Esophagus mucosa (tissue), 1 donor: ENCODE data around the gene ZNF629. TPM values are rescaled to one million over a fixed set of nuclear protein-coding genes. Genes with fewer than 3 reads are reported as not detected.

Source experiments
- ATAC-seq: fragments of 200-7000 bp; cut with Tn5 transposase; one replicate; pipeline ENCODE4 v1.9.1; 2020
- total RNA-seq: library from RNA; stranded (reverse); gene quantifications from one replicate; pipeline ENCODE4 v1.2.4, GENCODE V29; 2023
- donor health status: DM: yes; HTN: yes; CAD: no.

Gene ZNF629
- total RNA-seq, 1 donor from 2014 or later, result 4.7 TPM

DNA sequence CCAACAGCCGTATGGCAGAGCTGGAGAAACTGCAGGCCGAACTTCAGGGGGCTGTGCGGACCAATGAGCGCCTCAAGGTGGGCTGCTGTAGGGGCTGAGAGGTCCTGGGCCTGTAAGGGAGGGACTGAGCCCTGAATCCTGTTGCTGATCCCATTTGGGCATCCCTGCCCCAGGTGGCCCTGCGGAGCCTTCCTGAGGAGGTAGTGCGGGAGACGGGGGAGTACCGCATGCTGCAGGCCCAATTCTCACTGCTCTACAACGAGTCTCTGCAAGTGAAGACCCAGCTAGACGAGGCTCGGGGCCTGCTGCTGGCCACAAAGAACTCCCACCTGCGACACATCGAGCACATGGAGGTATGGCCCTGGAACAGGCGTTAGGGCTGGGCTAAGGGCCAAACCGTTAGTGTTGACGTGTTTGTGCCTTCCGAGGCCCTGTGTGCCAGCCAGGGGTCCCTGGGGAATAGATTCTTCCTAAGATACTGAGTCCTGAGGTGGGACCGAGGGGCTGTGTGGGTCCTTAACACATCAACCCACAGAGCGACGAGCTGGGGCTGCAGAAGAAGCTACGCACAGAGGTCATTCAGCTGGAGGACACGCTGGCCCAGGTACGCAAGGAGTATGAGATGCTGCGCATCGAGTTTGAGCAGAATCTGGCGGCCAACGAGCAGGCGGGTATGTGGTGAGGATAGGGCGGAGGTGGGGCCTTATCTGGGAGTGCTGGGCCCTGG lies 20.6 kb downstream of the ZNF629 start:
- ATAC-seq, result no peak

DNA sequence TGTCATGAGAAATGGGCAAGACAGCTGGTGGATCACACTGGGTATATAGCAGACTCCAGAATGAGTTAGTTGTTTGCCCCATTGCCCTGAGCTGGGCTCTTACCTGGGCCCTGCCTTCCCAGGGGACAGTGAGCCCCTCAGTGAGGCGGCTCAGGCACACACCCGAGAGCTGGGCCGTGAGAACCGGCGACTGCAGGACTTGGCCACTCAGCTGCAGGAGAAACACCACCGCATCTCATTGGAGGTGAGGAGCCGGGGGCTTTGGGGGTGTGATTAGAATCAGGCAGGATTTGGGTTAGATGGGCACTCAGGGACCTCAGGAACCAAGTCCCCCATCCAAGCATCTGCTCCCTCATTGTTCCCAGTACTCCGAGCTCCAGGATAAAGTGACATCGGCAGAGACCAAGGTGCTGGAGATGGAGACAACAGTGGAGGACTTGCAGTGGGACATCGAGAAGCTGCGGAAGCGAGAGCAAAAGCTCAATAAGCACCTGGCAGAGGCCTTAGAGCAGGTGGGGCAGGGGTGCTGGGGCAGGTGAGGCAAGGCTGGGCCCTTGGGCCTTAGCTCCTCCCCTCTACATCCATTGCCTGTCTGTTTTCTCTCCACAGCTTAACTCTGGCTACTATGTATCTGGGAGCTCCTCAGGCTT lies 22.1 kb downstream of the ZNF629 start:
- ATAC-seq, result no peak

DNA sequence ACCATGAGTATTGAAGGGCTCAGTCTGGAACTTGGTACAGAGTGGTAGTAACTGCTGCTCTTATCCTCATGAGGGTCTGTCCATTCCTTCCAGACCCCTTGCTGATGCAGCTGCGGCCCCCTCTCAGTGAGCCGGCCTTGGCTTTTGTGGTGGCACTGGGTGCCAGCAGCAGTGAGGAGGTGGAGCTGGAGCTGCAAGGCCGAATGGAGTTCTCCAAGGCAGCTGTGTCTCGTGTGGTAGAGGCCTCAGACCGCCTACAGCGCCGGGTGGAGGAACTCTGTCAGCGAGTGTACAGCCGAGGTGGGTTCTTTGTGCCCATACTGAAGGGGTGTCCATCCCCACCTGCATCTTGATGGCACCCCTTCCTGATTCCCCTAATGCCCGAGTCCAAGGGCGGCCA lies 22.9 kb downstream of the ZNF629 start:
- ATAC-seq, result no peak

DNA sequence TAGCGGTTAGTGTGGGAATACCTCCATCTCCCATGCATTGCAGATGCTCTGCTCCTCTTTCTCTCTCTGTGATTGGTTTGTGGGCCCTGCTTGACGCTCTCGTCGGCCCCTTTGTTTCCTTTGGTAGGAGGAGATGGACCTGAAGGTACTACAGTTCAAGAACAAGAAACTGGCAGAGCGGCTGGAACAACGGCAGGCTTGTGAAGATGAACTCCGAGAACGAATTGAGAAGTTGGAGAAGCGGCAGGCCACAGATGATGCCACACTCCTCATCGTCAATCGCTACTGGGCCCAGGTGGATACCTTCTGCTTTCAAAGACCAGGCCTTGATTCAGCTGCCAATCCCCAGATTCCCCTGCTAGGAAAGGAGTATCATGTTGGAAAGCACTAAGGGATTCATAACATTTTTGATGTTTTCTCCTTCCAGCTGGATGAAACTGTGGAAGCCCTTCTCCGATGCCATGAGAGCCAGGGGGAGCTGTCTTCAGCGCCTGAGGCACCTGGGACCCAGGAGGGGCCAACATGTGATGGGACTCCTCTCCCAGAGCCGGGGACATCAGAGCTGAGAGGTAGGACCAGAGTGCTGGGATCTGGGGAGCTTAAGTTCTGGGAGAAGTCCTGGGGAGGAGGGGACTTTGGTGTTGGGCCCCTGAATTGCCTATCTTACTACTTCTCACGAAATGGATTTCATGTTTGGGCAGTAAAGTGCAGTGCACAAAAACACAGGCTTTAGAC lies 23.8 kb downstream of the ZNF629 start:
- no peak for ATAC-seq

DNA sequence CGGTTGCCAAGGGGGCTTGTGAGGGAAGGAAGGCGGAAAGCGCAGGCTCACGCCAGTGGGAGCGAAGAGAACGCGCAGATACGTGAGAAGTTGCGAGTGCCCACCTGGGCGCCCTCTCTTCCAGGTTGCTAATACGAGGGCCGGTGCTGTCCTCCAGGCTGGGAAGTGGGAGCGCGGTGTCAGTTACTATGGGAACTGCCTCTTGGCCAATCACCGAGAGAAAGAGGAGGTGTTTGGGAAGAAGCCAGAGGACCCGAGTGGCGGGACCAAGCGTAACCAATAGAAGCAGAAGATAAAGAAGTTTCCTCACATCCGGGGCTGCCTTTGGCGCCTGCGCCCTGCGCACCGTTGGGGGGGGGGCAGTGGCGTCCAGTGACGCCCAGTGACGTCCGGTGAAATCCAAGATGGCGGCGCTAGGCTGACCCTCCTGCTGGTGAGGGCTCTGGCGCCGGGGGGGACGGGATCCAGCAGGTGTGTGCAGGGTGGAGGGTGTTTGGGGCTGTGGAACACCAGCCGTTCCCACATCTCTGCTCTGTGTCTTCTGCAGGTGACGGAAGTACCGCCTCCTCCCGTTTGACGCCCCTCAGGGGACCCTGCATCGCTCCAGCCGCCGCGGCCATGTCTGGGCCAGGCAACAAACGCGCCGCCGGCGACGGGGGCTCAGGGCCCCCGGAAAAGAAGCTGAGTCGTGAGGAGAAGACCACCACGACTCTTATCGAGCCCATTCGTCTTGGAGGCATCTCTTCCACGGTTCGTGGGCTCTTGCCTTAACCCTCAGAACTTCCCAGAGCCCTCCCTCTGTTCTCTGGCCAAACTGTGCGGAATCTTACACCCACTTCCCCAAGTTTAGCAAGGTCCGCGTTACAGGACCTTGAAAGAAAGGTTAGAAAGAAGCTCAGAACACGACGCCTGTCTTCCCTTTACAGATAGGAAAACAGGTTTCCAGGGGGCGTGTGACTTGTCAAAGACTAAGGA lies 24.8 kb downstream of the ZNF629 start, which contains the start of the genes CFAP119 and RNF40:
CFAP119 (minus strand) TSS at position 135 of the 975 bp plus-strand sequence. CDS start 314 bp downstream, outside the sequence.
RNF40 (plus strand) TSS at position 395 of the 975 bp plus-strand sequence; CDS start at position 619, 224 bp downstream.
- ATAC-seq, result peak; percentile 96

DNA sequence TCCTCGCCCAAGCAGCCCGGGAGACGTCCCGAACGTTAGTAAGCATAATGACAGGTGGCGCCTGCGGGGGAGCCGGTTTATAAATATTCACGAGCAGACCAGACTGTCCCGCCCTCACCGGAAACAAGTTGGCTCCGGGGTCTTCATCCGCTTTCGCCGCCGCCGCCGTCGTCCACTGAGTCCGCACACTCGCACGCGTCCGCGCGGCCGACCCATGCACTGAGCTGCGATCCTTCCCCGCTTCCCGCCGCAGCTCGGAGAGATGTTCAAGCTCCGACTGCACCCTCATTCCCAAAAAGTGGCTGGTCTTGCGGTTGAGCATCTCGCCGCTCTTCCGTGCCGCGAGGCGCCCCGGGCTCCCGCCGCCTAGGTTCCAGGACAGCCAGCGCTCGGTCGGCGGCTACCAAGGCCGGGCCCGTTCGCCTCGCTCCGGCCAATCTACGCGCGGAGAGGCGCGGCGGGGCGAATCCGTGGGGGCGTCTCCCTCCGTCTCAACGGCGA lies 25.5 kb downstream of the ZNF629 start:
- peak; percentile 15 for ATAC-seq

DNA sequence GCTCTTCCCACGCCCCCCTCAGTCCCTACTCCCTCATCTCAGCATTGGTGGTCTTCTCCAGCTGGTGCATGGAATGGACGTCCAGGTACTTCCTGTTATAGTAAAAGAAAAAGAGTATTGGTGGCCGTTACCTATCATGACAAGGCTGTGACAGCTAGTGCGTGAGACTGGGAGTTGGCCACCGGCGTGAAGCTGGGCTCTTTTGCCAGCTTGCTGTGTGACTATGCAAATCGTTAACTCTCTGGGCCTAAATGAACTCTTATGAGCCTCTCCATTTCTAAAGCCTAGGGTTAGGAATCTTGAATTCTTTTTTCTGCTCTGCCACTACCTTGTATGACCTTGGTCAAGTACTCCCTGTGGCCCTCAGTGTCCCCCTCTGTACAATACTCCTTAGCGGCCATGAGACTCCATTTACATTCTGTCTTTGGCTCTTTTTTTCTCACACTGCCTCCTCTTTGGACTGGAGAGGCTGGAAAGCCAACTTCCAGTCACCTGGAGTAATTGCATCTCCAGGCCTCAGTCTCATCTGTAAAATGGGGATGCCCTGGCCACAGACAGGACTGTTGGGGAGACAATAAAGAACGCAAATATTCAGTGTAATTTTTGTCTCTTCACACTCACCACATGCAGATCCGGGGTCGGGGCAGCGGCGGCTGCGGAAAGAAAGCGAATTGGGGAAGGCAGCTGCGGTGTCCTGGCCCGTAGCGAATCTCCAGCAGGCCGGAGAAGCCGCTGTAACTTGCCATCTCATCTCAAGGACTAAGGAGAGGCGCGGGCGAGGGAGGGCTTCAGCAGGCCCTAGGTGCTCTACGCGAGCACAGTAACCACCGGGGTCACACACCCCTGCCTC lies 26.2 kb downstream of the ZNF629 start:
- ATAC-seq, result no peak

DNA sequence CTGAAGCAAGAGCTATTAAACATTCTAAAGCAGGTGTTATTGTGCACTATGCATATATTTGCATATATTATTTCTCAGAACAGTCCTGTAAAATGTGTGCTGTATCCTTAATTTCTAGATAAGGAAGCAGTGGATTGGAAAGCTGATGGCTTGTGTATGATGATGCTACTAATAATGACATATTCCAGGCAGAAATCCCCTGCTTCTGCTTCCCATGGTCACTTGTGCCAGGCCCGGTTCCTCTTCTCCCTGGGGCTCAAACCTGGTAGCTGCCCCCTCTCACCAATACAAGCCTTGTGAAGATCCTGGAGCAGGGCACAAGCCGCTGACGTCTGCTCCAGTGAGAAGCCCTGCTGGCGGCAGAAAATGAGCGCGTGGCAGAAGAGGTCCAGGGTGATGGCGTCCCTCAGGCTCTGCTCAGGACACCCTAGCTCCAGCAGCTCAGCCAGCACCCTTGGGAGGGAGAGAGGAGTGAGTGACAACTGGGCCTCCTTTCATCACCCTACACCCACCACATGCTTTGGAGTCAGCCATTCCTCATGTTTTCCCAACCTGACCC lies 26.9 kb downstream of the ZNF629 start:
- no peak for ATAC-seq

DNA sequence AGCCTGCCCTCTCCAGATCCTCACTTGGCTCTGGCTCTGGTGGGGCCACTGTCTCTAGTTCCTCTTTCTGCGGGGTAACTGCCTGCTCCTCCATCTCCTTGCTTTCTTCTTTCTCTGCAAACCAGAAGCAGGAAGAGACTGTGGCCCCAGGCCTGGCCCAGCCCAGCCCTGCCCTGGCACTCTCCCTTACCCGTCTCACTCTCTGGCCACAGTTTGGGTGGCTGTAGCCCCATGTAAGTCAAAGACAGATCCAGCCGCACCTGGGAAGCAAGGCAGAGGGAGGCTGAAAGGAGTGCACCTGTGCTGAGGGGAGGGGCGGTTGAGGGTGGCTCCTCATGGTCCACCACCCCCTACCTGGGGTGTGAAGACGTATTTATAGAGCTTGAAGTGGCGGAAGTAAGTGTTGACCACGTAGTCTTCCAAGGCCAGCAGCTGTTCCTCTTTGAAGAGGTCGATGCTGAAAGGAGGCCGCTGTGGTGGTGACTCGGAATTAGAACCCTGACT lies 28.0 kb downstream of the ZNF629 start:
- no peak for ATAC-seq

DNA sequence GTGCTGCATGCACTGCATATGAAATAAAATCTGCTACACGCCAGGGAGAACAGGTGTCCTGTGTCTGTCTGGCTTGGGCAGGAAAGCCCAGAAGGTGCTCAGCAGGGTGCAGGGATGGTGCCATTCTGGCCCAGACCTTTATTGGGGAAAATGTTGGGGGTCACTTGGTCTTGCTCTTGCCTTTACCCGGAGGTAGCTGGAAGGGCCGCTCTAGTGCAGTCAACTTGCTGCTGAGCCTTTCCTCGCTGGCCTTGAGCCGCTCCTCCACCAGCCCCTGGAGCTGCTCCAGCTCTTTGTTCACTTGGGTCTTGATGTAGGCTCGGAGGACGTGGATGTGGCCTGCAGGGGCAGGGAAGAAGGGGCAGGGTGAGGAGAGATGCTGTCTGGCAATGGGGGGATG lies 29.7 kb downstream of the ZNF629 start:
- no peak for ATAC-seq

DNA sequence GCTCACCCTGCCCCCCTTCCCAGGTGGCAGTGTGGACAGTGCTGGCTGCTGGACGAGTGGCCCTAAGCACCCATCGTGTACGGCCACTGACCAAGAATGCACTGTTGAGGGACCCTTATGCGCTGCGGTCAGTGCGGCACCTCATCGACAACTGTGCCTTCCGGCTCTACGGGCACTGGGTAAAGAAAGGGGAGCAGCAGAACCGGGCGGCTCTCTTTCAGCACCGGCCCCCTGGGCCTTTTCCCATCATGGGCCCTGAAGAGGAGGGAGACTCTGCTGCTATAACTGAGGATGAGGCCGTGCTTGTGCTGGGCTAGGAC lies 30.3 kb downstream of the ZNF629 start:
- ATAC-seq, result peak; percentile 5

DNA sequence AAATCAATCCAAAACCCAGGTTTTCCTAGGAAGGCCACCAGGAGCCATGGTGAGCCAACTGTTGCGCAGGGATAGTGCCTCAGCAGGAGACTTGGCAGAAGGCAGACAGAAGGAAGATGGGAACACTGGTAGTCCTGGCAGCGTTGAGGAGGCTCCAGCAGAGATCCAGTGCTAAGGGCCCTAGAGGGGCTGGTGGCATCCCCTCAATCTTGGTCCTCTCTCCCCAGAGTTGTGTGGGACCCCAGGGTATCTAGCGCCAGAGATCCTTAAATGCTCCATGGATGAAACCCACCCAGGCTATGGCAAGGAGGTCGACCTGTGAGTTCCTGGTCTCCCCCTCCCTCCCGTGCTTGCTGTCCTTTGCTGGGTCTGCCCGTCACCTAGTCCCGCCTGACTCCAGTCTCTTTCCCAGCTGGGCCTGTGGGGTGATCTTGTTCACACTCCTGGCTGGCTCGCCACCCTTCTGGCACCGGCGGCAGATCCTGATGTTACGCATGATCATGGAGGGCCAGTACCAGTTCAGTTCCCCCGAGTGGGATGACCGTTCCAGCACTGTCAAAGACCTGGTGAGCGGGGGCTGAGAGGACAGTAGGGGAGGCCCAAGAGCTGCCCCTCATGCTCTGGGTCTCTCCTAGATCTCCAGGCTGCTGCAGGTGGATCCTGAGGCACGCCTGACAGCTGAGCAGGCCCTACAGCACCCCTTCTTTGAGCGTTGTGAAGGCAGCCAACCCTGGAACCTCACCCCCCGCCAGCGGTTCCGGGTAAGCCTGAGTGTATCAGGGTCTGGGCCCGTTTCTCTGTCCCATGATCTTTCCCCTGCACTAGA lies 30.8 kb downstream of the ZNF629 start:
- no peak for ATAC-seq

DNA sequence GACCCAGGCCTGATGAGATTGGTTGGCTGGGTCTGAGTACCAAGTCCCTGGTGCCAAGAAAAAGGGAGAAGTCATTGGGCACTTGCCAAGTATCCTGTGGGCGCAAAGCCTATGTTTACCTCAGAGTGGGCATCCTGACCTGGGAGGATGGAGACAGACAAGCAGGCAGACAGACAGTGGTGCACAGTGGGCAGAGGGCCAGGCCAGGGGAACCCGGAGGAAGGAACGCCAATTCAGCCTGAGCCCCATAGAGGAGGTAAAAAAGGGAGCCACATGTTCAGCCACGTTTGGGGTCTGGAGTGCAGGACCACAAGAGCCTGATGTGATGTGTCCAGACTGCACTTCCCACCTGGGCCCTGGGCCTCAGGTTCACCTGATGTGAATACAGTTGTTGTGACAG lies 33.4 kb downstream of the ZNF629 start:
- ATAC-seq, result no peak

DNA sequence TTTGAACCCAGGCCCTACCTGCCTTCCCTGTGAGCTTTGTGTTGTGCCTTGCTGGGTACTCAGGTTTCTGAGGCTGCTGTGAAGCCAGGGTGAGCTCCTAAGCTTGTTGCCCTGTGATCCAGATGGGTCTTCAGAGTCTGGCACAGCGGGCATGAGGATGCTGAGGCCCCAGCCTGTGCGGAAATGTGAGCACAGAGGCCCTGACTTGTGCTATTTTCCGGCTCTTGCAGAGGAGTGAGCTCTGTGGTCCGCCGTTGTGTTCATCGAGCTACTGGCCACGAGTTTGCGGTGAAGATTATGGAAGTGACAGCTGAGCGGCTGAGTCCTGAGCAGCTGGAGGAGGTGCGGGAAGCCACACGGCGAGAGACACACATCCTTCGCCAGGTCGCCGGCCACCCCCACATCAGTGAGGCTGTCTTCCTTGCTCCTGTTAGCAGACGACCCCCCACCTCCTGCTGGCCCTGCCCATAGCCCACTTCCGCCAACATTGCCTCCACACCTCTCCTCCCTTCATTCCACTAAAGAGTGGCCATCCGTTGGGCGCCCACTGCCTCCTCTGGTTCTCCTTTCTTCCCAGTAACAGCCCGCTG lies 36.0 kb downstream of the ZNF629 start:
- ATAC-seq, result no peak

DNA sequence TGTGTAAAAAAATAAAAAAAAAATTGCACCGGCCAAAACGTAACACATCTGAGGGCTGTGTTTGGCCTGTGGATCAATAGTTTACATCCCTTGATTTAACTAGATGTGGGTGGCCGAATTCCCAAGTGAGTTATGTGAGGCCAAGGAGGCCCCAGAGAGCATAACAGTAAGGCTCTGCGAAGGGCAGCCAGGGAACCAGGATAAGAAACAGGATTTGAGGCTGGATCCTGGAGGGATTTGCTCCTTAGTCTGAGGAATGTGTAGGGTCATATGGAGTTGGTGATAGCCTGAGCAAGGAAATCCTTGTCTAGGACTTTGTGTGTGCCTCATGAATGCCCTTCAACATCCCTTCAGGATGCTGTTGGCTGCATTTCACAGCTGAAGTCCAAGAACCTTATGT lies 36.8 kb downstream of the ZNF629 start:
- ATAC-seq, result no peak

DNA sequence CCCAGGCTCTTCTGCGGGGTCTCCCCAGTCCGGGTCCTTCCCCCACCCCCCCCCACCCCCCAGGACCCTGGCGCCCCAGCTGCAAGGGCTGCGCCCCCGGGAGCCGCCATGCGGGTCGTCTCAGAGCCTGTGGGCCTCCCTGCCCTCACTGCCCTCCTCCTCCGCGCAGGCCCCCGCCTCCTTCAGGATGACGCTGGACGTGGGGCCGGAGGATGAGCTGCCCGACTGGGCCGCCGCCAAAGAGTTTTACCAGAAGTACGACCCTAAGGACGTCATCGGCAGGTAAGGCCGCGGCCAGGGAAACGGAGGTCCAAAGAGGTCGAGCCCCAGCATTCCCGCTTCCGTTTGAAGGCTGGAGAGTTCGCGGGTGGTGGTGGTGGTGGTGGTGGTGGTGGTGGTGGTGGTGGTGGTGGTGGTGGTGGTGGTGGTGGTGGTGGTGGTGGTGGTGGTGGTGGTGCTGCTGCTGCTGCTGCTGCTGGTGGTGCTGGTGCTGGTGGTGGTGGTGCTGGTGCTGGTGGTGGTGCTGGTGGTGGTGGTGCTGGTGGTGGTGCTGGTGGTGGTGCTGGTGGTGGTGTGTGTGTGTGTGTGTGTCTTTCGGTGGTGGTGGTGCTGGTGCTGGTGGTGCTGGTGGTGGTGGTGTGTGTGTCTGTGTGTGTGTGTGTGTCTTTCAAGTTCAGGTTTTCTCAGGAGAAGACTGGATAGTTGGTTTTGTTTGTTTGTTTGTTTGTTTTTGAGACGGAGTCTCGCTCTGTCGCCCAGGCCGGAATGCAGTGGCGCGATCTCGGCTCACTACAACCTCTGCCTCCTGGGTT lies 38.2 kb downstream of the ZNF629 start:
- ATAC-seq, result peak; percentile 36

DNA sequence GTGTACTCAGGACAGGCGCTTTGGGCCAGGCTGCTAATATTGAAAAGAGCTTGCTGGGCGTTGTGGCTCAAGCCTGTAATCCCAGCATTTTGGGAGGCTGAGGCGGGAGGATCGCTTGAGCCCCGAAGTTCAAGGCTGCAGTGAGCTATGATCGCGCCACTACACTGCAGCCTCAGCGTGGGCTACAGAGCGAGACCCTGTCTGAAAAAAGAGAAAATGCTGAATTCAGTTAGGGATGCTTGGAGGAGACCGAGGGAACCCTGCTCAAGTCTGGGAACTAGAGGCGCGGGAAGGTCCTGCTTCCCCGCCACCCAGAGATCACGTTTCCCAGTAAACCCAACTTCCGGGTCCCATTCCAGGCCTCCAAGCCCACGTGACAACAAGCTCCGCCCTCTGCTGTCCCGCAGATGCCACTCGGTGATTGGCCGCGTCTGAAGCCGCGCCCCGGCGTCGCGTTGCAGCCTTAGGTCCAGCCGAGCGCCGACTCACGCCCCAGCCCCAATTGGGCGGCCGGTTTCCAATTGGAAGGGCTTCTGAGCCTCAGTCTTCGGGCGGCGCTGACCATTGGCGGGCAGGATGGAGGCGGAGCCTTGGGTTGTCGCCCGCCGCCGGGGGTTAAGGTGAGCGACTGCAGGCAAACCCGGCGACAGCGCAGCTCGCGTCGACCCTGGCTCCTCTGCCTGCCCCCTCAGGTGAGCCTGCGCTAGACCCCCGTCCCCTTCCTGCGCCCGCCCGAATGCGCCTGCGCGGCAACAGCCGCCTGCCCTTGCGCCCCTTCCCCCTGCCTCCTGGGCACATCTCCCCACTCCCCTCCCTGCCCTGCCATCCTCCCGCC lies 39.0 kb downstream of the ZNF629 start, which contains the start of gene PHKG2:
PHKG2 (plus strand) TSS at position 627 of the 835 bp plus-strand sequence. CDS start 396 bp downstream, outside the sequence.
- peak; percentile 98 for ATAC-seq
